Subcutaneous adipose tissue (tissue), 4 donors: ENCODE measurements around the gene ARHGAP18. TPM values are rescaled to one million over a fixed set of nuclear protein-coding genes. Genes with fewer than 3 reads are reported as not detected.

Experiments
- CTCF ChIP-seq: fragments of 450-650 bp; IDR thresholded peaks from one replicate; pipeline ENCODE4 v1.5.1; 2016; ENCODE audit warnings: low read depth, mild to moderate bottlenecking, control low read depth, antibody characterized with exemption, moderate library complexity
- total RNA-seq, 4 donors: library from RNA; depleted of rRNA; stranded (reverse); fragments of >200 nt; gene quantifications; one replicate each; pipeline ENCODE4 v1.1.0, GENCODE V29; 2016

ARHGAP18 gene
- 10 to 100 TPM; 20.7 to 44.2 (median 29.7) TPM for total RNA-seq

GRCh38 chr6:129709769-129710449 lies at the start of gene ARHGAP18:
TSS of gene ARHGAP18 (minus strand) at chr6:129710177. CDS start at chr6:129710136, 41 bp downstream.
- TF ChIP-seq CTCF = no peak

GRCh38 chr6:129755787-129756186 lies 45.8 kb upstream of the ARHGAP18 start:
- TF ChIP-seq CTCF = no peak

GRCh38 chr6:129754750-129755149 lies 44.8 kb upstream of the ARHGAP18 start:
- TF ChIP-seq CTCF = no peak

GRCh38 chr6:129753422-129753821 lies 43.4 kb upstream of the ARHGAP18 start:
- TF ChIP-seq CTCF = no peak

GRCh38 chr6:129751384-129751783 lies 41.4 kb upstream of the ARHGAP18 start:
- no peak for TF ChIP-seq CTCF

GRCh38 chr6:129750360-129750759 lies 40.4 kb upstream of the ARHGAP18 start:
- TF ChIP-seq CTCF = no peak

- TF ChIP-seq CTCF = no peak
Measured at GRCh38 chr6:129749749-129750120, 39.8 kb upstream of the ARHGAP18 start.
